Measurements from ENCODE around the gene ACADVL.
"Not testable (repeated sequence)": the region's sequence is repeated elsewhere in the genome, so short reads cannot be mapped to it uniquely, and the experiment has no call there.

ACADVL gene

DNA sequence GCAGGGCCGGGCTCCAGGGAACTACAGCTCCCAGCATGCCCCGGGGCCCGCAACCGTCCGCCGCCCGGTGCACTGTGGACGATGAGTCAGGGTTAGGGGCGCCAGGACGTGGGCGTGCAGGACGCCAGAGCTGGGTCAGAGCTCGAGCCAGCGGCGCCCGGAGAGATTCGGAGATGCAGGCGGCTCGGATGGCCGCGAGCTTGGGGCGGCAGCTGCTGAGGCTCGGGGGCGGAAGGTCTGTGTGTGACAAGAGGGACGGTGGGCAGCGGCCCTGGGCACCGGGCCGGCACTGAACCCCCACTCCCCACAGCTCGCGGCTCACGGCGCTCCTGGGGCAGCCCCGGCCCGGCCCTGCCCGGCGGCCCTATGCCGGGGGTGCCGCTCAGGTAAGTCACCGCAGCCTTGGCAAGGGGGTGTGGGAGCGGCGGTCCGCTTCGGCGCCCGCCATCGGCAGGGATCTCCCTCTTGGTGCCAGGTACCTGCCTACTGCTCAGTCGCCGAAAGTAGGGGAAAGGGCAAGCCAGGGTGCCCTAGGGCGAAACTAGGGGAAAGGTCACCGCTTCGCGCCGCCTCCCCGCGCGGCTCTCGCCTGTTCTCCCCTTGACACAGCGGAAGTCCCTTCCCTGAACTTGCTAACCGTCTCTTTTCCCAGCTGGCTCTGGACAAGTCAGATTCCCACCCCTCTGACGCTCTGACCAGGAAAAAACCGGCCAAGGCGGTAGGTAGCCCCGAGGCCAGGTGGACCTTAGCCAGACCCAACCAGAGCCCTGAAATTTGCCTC is at the start of gene ACADVL, which contains the start of gene DLG4:
Gene ACADVL, plus strand, starts transcription at position 127 of the 781 bp plus-strand sequence. Its CDS starts 47 bp downstream, at position 174.
Gene DLG4, minus strand, starts transcription at position 25 of the 781 bp plus-strand sequence.
- DNase-seq (ENCODE audit: low read depth in 1 of 2, low spot score in 1 of 2) = peak; percentile 80 to 97
- no peak for TF ChIP-seq JUND (IDR thresholded peaks at IDR 0.05; ENCODE audit: low read depth)
- in situ Hi-C loops (cut with HindIII; ENCODE audit: low pct_unique_long_range_greater_than_20kb, low sequenced_read_pairs) = no loop called here

- in situ Hi-C loops (cut with HindIII; ENCODE audit: low pct_unique_long_range_greater_than_20kb, low sequenced_read_pairs) = not testable (repeated sequence)
Measured at GRCh38 chr17:7172522-7173191, 47.1 kb upstream of the ACADVL start.

DNA sequence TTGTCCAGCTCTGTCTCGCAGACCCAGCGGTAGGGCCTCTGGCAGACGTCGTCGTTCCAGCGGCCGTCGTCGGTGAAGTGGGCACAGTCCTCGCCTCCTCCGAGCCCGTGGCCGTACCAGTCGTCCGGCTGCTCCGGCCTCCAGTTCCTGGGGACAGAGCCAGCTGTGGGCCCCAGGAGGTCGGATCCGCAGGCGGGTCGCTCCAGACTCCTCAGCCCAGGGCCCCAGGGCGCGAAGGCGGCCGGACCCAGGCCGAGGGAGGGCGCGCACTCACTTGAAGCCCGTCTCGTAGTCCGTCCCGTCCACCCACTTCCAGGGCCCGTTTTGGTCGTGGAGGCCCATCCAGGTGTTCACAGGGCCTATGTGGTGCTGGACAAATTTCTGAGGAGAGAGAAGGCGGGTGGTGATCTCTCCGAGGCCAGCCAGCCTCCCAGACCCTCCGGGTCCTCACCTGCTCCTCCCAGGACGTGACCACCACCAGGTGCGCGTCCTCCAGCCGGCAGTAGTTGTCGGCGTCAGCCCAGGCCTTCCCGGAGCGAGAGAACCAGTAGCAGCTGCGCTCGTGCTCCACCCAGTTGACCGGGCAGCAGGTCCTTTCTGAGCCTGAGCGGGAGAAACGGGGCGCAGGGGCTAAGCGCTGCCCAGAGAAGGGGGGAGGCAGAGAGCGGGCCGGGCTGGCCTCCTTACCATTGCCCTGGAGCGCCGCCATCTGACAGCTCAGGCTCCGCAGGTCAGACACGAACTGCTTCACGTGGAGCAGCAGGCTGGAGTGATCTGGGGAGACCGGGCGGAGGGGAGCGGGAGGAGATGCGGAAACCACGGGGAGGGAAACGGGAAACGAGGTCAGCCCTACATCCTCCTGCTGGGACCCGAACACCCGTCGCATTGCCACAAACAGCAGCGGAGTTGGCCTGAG is 45.8 kb upstream of the ACADVL start:
- in situ Hi-C loops (cut with HindIII; ENCODE audit: low pct_unique_long_range_greater_than_20kb, low sequenced_read_pairs) = no loop called here
- no peak for DNase-seq (ENCODE audit: low read depth in 1 of 2, low spot score in 1 of 2)
- no peak for TF ChIP-seq JUND (IDR thresholded peaks at IDR 0.05; ENCODE audit: low read depth)

More at GRCh38 chr17:7172522-7173191, 47.1 kb upstream of the ACADVL start:
- DNase-seq (ENCODE audit: low read depth in 1 of 2, low spot score in 1 of 2) = not testable (repeated sequence)

DNA sequence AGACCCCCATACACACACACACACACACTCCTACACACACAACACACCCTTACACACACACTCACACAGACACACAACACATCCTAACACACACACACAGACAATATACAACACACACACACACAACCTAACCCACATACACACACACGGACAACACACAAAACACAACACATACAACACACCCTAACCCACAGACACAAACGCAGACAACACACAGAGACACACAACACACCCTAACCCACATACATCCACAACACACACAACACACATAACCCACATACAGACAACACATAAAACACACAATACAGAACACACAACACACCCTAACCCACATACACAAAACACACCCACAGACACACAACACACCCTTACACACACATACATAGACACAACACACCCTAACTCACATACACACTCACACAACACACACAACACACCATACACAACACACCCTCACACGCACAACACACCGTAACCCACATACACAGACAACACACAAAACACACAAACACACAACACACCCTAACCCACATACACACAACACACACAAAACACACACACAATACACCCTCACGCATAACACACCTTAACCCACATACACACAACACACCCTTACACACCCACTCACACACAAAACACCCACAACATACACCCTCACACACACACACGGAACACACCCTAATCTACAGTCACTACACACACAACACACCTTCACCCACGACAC is 45.0 kb upstream of the ACADVL start:
- DNase-seq (ENCODE audit: low read depth in 1 of 2, low spot score in 1 of 2) = no peak
- TF ChIP-seq JUND (IDR thresholded peaks at IDR 0.05; ENCODE audit: low read depth) = no peak
- in situ Hi-C loops (cut with HindIII; ENCODE audit: low pct_unique_long_range_greater_than_20kb, low sequenced_read_pairs) = no loop called here

- no peak for DNase-seq (ENCODE audit: low read depth in 1 of 2, low spot score in 1 of 2)
- in situ Hi-C loops (cut with HindIII; ENCODE audit: low pct_unique_long_range_greater_than_20kb, low sequenced_read_pairs) = no loop called here
- TF ChIP-seq JUND (IDR thresholded peaks at IDR 0.05; ENCODE audit: low read depth) = no peak
Measured at GRCh38 chr17:7175330-7175733, 44.4 kb upstream of the ACADVL start.

GRCh38 chr17:7176107-7176840 is 43.5 kb upstream of the ACADVL start:
- in situ Hi-C loops (cut with HindIII; ENCODE audit: low pct_unique_long_range_greater_than_20kb, low sequenced_read_pairs) = no loop called here

DNA sequence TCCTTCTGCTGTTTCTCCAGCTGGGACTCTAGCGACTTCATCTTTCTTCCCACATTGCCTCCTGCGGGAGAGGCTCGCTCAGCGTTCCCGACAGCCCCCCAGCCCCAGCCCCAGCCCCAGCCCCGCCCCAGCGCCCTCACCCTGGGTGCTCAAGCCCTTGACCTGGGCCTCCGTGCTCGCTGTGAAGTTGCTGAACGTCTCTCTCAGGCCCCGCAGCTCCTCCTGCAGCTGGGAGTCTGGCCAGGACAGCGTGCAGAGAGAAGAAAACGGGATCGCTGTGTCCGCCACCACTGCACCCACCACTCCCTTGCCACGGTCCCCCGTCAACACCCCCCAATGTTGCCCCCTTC is 42.9 kb upstream of the ACADVL start:
- DNase-seq (ENCODE audit: low read depth in 1 of 2, low spot score in 1 of 2) = no peak
- TF ChIP-seq JUND (IDR thresholded peaks at IDR 0.05; ENCODE audit: low read depth) = no peak
- in situ Hi-C loops (cut with HindIII; ENCODE audit: low pct_unique_long_range_greater_than_20kb, low sequenced_read_pairs) = no loop called here

More at GRCh38 chr17:7176107-7176840, 43.5 kb upstream of the ACADVL start:
- TF ChIP-seq JUND (IDR thresholded peaks at IDR 0.05; ENCODE audit: low read depth) = no peak
- no peak for DNase-seq (ENCODE audit: low read depth in 1 of 2, low spot score in 1 of 2)

- DNase-seq (ENCODE audit: low read depth in 1 of 2, low spot score in 1 of 2) = peak; percentile 63 to 77
- no peak for TF ChIP-seq JUND (IDR thresholded peaks at IDR 0.05; ENCODE audit: low read depth)
- in situ Hi-C loops (cut with HindIII; ENCODE audit: low pct_unique_long_range_greater_than_20kb, low sequenced_read_pairs) = no loop called here
Measured at GRCh38 chr17:7177191-7177953, 42.4 kb upstream of the ACADVL start.

- in situ Hi-C loops (cut with HindIII; ENCODE audit: low pct_unique_long_range_greater_than_20kb, low sequenced_read_pairs) = no loop called here
- DNase-seq (ENCODE audit: low read depth in 1 of 2, low spot score in 1 of 2) = peak in 1 of 2 experiments; percentile 48
- no peak for TF ChIP-seq JUND (IDR thresholded peaks at IDR 0.05; ENCODE audit: low read depth)
Measured at GRCh38 chr17:7177954-7178477, 41.7 kb upstream of the ACADVL start.

DNA sequence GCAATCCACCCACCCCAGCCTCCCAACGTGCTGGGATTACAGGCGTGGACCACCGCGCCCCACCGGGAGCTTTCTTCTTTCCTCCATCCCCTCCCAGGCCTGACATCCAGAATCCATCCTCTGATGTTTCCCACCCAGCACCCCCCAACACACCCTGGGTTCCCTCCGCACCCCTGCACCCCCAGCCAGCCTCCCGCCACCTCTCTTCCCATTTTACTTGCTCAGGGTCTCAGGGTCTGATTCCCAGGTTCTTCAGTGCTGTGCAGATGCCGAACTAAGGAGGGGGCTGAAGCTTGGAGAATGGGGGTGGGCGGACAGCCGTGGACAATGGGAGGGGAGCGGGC is 40.8 kb upstream of the ACADVL start:
- DNase-seq (ENCODE audit: low read depth in 1 of 2, low spot score in 1 of 2) = no peak
- no peak for TF ChIP-seq JUND (IDR thresholded peaks at IDR 0.05; ENCODE audit: low read depth)
- in situ Hi-C loops (cut with HindIII; ENCODE audit: low pct_unique_long_range_greater_than_20kb, low sequenced_read_pairs) = no loop called here
